NCI-H1048 (cell line): ENCODE results near the gene COX18.
A peak's percentile ranks its signal among the peaks of the same experiment; 100 is the strongest.

Source experiments
- DNase-seq: peaks from one replicate; lab custom pipeline; 2025; lab: John Stamatoyannopoulos, UW

COX18 gene

DNA sequence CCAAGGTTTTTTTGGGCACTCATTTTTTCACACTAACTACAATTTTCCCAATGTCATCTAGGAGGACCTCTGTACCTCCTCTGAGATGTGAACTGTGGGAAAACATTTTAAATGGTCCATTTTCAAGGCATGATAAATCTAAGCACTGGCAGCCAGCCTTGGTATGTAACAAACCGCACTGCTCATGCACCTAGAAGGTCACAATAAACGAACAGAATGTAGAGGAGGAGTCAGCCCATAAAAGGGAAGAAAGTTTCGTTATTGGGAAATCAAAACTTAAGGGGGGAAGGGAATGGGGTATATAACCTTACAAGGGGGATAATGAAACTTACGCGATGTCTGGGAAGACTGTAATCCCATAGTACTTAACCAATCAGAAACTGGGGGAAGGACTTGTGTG is 16.4 kb downstream of the COX18 start:
- no peak for DNase-seq

DNA sequence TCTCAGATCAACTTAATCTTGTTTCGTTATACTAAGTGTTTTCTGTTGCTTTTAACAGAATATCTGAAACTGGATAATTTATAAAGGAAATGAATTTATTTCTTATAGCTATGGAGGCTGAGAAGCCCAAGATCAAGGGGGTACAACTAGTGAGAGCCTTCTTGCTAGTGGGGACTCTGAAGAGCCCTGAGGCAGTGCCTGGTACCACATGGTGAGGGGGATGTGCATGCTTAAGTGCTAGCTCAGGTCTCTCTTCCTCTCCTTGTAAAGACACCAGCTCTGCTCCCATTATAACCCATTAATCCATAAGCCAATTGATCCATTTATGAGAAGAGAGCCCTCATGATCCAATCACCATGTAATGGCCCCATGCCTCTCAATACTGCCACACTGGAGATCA is 17.9 kb downstream of the COX18 start:
- no peak for DNase-seq

DNA sequence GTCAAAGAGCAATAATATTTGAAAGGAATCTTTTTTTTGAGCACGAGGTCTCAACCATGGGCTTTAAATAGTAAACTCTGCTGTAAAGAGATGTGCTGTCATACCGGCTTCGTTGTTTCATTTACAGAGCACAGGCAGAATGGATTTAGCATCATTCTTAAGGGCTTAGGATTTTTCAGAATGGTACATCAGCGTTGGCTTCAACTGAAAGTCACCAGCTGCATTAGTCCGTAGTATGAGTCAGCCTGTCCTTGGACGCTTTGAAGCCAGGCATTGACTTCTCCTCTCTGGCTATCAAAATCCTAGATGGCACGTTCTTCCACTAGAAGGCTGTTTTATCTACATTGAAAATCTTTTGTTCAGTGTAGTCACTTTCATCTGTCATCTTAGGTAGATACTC is 23.6 kb downstream of the COX18 start:
- DNase-seq: no peak

DNA sequence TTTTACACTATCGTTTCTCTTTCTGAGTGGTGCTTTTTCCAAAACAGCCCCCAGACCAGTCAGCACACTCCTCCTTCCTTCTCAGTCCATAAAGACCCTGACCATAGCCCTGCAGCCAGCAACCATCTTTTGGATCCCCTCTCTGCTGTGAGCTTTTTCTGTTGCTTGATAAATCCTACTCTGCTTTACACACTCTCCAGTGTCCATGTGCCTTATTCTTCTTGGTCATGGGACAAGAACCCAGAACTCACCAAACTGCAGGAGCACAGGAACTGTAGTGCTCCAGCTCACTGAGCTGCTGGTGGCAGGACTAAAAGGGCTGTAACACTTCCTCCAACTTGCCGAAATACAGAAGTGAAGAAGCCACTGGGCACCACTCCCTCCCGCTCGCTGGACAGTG is 32.5 kb downstream of the COX18 start:
- no peak for DNase-seq

DNA sequence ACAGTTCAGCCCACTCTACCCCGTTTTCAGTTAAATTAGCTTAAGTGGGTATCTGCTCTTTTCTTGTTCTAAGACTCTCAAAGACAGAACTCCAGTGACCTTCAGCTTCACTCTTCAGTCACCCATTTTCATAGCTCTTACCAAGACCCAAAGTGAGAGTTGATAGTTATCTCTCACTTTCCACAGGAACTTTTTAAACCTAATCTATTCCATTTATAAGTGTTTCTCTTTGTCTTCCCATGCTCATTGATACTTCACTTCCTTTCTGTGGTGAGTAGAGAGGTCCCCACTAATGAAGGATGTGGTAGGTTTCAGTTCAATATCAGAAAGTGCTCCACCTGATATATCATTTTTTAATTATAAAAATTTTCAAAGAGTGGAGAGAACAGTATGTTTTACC is 33.4 kb downstream of the COX18 start:
- no peak for DNase-seq

DNA sequence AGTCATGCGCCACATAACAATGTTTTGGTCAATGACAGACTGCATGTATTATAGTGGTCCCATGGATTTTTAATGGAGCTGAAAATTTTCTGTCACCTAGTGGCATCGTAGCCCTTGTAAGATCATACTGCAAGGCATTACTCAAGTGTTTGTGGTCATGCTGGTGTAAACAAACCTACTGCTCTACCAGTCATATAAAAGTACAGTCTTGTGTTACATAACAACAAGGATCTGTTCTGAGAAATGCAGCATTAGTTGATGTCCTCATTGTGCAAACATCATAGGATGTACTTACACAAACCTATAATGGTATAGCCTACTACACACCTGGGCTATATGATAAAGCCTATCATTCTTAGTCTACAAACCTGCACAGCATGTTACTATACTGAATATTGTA is 34.6 kb downstream of the COX18 start:
- DNase-seq: no peak

DNA sequence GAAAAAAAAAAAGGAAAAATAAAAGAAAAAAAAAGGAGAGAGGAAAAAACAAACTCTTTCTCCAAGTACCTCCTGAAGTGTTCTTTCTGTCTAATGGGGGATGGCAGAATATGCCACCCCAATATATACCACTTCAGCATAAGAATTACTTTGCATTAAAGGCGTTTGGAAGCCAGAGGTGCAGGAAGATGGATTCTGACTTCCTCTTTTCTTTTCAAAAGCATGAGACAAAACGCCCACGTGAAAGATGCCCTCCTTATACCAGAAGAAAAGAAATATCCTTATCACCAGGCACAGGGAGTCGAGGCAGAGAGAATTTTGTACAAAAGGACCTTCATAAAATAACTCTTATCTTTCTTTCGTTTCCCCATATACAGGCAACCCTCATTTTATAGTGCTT is 40.9 kb downstream of the COX18 start:
- DNase-seq: no peak

DNA sequence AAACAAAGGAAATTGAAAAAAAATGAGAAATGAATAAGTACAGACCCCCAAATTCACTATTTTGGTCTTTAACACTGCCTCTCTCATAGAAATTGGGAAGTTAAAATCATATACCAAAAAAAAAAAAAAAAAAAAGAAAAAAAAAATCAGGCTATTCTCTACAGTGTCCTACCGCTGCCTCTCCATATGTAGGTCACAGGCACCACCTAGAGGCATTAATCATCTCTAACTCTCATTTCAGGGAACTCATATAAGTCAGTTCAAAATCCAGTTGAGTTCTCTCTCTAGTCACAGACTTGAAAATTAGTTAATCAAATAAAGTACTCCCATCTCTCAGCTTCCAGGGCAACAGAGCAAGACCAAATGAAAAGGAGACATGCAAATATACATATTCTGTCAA is 47.9 kb downstream of the COX18 start:
- DNase-seq: no peak

DNA sequence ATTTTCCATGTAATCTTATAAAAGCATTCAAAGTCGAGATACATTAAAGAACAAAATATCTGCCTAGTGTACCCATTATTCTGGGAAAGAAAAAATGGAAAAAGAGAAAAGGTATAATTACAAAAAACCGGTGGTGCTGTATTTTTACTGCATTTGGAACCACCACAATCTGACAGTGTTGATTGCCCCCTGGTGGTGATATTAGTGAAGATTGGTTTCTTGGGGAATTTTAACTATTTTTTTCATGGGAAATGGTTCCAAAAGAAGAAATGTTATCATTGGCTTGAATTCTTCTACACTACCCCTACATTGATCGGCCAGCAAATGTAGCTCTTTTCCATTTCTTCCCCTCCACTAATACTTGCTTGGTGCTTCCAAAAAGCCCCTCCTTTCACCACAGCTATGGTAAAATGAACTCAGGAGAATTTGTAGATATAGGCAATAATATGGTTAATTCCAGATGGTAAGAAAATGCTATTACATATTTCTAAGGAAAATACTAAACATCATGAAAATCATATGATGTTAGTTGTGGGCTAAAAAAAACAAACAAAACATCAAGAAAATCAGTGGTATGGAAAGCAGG is 50.0 kb downstream of the COX18 start:
- peak; percentile 8 for DNase-seq

DNA sequence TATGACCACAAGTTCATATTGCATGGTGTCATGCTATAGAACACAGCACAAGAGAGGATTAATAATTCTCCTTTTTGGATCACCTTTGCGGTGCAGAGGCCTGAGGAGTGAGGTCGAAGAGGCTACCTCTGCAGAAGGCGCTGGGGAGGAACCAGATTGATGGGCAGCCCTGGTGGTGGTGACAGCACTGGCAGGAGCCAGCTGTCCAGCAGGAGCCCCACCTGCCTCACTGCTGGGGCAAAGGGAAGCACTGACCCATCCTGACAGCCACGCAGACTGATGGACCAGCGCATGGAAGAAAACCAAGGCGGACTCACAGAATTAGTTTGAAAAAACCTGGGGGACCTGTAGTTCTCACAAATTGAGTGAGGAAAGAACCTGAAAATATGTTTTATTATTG is 50.9 kb downstream of the COX18 start:
- no peak for DNase-seq

DNA sequence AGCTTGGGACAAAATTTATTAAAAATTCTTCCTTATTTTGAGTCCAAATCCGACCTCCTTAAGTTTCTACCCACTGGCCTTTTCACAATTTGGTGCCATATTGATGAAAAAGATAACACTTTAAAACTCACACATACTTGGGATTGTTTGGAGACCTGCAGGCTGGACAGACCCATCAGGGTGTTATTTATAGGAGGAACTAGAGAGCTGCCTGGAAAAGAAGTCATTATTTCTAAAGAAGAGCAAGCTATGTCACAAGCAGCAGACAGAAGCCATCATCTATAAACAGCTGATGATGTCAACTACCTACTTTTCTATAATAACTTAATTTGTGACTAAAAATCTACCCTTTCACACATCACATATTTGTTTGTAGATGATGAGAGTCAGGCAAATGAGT is 56.2 kb downstream of the COX18 start:
- no peak for DNase-seq

DNA sequence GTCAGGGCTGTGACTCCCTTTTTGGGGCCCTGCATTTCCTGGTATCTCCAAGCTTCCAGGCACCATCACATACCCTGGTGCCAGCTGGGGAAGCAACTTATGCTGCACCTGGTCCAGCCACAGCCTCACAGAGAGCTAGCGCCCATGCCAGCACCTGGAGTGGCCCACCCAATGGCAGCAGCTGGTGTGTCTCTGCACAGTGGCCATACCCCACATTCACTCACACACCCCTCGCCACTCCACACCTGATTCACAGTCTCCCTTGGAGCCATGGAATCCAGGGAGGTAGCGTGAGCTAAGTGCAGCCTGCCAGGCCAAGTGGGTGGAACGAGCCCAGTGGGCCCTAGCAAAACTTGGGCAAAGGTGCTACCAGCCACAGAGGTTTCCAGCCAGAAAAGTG is 56.8 kb downstream of the COX18 start:
- DNase-seq: no peak

DNA sequence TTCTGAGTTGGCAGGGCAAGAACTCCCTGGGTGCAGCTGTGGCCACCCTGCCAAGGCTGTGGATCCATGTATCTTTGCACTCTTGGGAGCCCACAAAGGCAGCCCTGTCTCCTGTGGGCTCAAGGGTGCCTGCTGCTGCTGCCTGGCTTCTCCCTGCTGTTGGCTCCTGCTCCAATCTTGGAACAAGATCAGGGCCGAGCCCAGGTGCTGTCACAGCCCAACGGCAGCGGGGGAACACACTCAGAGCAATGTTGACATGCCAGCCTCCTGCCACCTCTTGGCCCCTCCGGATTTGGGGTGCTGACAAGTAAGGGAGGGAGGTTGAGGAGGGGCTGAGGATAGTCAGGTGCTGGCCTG is 57.9 kb downstream of the COX18 start:
- no peak for DNase-seq

DNA sequence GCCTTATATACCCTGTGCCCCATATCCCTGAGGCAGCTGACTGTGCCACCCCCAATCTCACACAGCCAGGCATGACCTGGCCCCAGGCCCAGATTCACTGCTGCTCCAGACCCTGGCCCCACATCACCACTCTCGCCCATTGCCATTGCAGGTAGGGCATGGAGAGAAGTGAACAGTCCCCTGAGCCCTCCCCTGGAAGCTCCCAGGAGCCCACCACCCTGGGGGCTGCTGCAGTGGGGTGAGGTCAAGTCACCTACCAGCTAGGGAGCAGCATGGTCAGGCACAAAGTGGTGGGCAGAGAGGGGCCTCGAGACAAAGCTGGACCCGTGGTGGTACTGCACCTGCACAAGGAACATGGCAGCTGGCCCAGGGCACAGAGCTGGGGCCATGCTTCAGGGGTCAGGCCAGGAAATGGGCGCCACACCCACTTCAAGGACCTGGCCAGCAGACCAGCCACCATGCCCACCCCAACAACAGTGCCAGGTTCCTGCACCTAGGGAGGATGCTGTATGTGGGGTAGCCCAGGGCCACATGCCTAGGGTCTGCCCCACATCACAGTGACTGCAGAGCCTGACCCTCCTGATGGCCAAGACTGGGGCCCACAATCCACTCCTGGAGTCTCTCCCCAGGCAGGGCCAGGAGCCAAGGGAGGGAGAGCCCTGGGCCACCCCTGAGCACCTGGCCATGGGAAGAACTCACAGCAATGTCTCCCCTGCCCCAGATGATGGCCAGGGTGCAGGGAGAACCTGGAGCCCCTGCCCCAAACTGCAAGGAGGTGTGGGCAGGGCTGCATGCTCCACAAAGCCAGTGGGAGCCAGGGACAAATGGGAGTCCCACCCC is 58.5 kb downstream of the COX18 start:
- DNase-seq: no peak

DNA sequence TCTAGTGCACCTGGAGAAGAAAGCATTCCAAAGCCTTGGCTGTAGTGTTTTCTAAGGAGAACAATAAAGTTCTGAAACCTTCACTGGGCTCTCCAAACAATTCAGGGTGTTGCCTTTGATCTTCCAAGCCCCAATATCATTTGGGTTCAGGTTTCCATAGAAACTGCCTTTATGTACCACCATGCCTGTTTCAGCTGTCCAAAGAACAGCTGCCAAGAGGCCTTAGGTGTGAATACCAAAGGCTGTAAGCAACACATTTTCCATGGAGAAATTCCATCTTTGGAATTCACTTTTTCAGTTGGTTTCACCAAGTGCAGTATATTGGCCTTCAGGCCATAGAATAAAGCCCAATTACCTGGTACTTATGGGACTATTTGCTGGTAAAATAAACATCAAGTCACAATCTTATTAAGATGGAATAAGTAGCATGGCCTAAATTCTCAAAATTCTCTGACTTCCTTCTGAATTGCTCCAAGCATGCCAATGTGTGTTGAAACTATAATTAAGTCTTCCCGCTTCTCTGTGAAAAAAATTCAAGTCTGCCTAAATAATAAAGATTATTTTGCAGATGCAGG is 61.9 kb downstream of the COX18 start:
- no peak for DNase-seq

DNA sequence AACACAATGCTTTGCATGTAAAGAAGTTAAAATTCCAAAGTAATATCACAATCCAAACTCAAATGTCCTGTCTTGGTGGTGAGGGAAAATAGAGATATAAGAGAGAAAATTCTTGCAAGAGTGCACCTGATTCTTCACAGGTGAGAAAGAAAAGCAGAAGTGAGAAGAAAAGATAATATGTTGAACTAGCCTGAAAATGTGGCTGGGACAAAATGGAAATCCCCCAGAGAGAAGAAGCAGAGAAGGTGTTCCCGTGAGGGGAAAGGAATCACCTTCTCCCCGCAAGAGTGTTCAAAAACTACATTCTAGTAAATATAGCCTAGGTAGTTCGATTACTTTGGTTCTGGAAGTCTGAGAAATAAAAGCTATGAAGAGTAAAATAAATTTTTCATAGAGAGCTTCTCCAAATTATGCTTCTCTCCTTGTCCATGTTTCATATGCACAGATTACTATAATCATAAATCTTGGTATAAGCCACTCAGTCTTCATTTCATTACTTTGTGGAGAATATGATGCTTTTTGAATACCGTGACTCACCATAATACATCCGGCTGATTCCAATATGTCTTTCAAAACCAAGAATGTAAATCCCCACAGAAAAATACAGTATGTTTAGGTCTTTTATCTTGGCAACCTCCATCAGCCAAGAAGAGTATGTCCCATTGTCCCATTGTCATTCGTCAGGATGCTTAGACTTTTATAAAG is 63.1 kb downstream of the COX18 start:
- no peak for DNase-seq

DNA sequence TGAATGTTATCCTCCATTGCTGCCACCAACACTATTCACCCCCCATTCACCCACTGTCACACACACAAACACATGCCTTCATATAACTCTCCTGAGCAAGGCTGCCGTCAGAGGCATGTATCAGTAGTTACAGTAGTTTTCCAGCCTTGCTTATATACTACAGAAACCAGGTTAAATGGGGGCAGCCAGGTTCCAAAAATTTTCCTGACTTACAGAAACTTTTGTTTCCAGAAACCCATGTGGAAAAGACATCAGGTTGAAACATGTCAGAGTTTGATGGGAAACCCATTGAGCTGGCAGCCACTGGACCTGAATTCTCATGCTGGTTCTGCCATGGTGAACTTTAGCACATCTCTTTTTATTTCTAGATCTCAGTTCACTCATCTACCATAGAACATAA is 64.0 kb downstream of the COX18 start:
- DNase-seq: no peak
